Kidney (tissue), 14 donors: ENCODE data around the gene SYTL4. TPM values are rescaled to one million over a fixed set of nuclear protein-coding genes. Genes with fewer than 3 reads are reported as not detected.

Experiments
- DNase-seq, 5 donors: peaks; one replicate each; pipeline ENCODE4 v3.0.0-alpha.2; 2013 to 2020
- FAIRE-seq: peaks from 2 replicates; lab custom pipeline; 2012; peaks lifted over from hg19 to GRCh38; lab: Jason Lieb, UNC
- H3K27ac ChIP-seq, 2 donors: one replicate each; pipeline ENCODE4 v1.7.0; 2013; ENCODE audit warnings: low read depth in 2 of 2, low read length in 2 of 2, inconsistent platforms in 1 of 2
- H3K27me3 ChIP-seq: one replicate; pipeline ENCODE4 v1.7.1; 2013; ENCODE audit warnings: low read length, inconsistent platforms; ENCODE audit not compliant: control insufficient read depth, insufficient read depth
- H3K36me3 ChIP-seq, 3 donors: one replicate each; pipeline versions ENCODE4 v1.7.0 to v1.7.1; 2013; ENCODE audit warnings: low read length in 3 of 3, control low read depth in 1 of 3, inconsistent platforms in 1 of 3; ENCODE audit not compliant: insufficient read depth in 3 of 3, control insufficient read depth in 2 of 3
- H3K4me1 ChIP-seq, 3 donors: one replicate each; pipeline versions ENCODE4 v1.7.0 to v1.7.1; 2013; ENCODE audit warnings: low read length in 3 of 3, inconsistent platforms in 1 of 3, low read depth in 1 of 3; ENCODE audit not compliant: control insufficient read depth in 2 of 3, insufficient read depth in 2 of 3
- H3K4me3 ChIP-seq, 3 donors: one replicate each; pipeline versions ENCODE4 v1.7.0 to v1.8.1; 2013; ENCODE audit warnings: low read length in 3 of 3, control low read depth in 1 of 3, inconsistent platforms in 1 of 3
- H3K9ac ChIP-seq, 3 donors: one replicate each; pipeline versions ENCODE4 v1.7.0 to v1.7.1; 2013; ENCODE audit warnings: low read length in 3 of 3, control low read depth in 1 of 3, inconsistent platforms in 1 of 3
- H3K9me3 ChIP-seq, 3 donors: one replicate each; pipeline versions ENCODE4 v1.7.0 to v1.7.1; 2013; ENCODE audit warnings: low read length in 3 of 3, control low read depth in 1 of 3, inconsistent platforms in 1 of 3; ENCODE audit not compliant: control insufficient read depth in 2 of 3, insufficient read depth in 1 of 3
- CTCF ChIP-seq: IDR thresholded peaks from 3 replicates; pipeline ENCODE4 v1.5.1; 2012; ENCODE audit warnings: mild to moderate bottlenecking, moderate library complexity, borderline replicate concordance; ENCODE audit not compliant: insufficient read depth; ENCODE audit errors: extremely low read depth
- intact Hi-C: fragments of 100-400 bp; cut with DNase I; formaldehyde crosslinking; loops from one replicate; pipeline ENCODE4 v1.11.1; 2022
- polyA plus RNA-seq: library from polyadenylated mRNA; stranded (reverse); fragments of 350-450 nt; fragmentation: Illumina TruSeq; extraction: RNeasy Lipid Tissue Mini Kit (QIAGEN cat#74804); gene quantifications from one replicate; pipeline ENCODE4 v1.2.3, GENCODE V29; 2014; ENCODE audit warnings: low read depth, low replicate concordance; ENCODE audit not compliant: insufficient read depth
- total RNA-seq: library from RNA; stranded (reverse); fragmentation: NEBNext Ultra II Directional; extraction: Animal tissue kit (Norgen Biotek cat#: 25700); gene quantifications from one replicate; pipeline ENCODE4 v1.2.1, GENCODE V29; 2021
- donor health status: control.
- donor health status: control.
- donor health status: control.
- donor health status: control.
- donor health status: control.
- donor health status: DM: yes; HTN: yes; CAD: no.
- donor health status: Normal renal cell carcinoma (clear cell type).

The SYTL4 gene
- total and polyA plus RNA-seq, 2 donors from 2014 or later: 10.4 to 13.3 TPM

DNA sequence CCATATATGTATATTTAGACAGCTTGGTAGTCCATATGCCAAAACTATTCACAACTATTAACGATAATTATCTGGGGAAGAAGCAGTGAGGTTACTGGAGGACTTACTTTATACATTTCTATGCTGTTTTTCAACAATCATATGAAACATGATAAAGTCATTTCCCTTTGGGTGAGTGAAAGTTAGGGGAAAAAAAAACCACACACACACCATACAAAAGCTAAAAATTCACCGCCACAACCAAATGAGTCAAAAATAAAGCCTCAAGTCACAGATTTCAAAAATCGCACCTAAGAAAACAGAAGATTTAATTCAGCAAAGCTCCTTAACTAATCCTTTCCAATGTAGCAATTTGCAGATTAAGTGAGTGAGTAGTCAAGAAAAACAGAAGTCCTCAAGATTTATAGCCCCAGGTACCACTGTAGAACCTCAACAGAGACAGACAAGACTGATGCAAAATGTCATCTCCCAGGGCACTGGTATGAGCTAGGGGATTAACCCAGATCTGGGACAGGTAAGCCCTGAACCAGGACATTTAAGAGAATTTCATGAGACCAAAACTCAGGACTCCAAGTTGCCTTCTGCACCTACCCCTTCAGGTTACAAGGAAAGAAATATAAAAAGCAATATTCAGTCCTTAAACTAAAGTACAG lies 35.1 kb downstream of the SYTL4 start:
- Histone ChIP-seq H3K27me3 (no peaks in the 10 kb centered on the region), H3K36me3 (no peaks in the 10 kb centered on the region), H3K9me3 (no peaks in the 10 kb centered on the region), H3K27ac (no peak overlapping the region), H3K4me1 (no peaks in the 10 kb centered on the region), H3K9ac (no peak overlapping the region), H3K4me3 (no peak overlapping the region)
- FAIRE-seq (no peak), DNase-seq (no peak)
- intact Hi-C loops: no loop called here
- TF ChIP-seq CTCF: no peak

GRCh38 chrX:100695991-100696390 lies 35.9 kb downstream of the SYTL4 start:
- no peak for TF ChIP-seq CTCF
- Histone ChIP-seq H3K27ac (no peak overlapping the region), H3K36me3 (no peaks in the 10 kb centered on the region), H3K9me3 (no peaks in the 10 kb centered on the region), H3K9ac (no peak overlapping the region), H3K4me3 (no peak overlapping the region), H3K4me1 (no peaks in the 10 kb centered on the region), H3K27me3 (no peaks in the 10 kb centered on the region)
- intact Hi-C loops: no loop called here
- FAIRE-seq (no peak), DNase-seq (no peak)

GRCh38 chrX:100695302-100695701 lies 36.6 kb downstream of the SYTL4 start:
- no peak overlapping the region for H3K9ac ChIP-seq
- no peaks in the 10 kb centered on the region for H3K9me3 ChIP-seq
- no peaks in the 10 kb centered on the region for H3K27me3 ChIP-seq
- no peak overlapping the region for H3K27ac ChIP-seq
- no peak for FAIRE-seq
- no peak for DNase-seq
- H3K36me3 ChIP-seq: no peaks in the 10 kb centered on the region
- H3K4me1 ChIP-seq: no peaks in the 10 kb centered on the region
- intact Hi-C loops: no loop called here
- TF ChIP-seq CTCF: no peak
- H3K4me3 ChIP-seq: no peak overlapping the region

GRCh38 chrX:100687546-100687945 lies 44.4 kb downstream of the SYTL4 start:
- peaks cover 4% of the 10 kb centered on the region for H3K27me3 ChIP-seq
- H3K4me1 ChIP-seq: no peaks in the 10 kb centered on the region
- intact Hi-C loops: loop anchor here (5.0 kb wide), 1 partner anchor 75 kb away; no protein-coding TSS in a partner anchor
- H3K36me3 ChIP-seq: no peaks in the 10 kb centered on the region
- DNase-seq (no peak), FAIRE-seq (no peak)
- no peak overlapping the region for H3K27ac ChIP-seq
- no peak overlapping the region for H3K4me3 ChIP-seq
- no peak overlapping the region for H3K9ac ChIP-seq
- no peaks in the 10 kb centered on the region for H3K9me3 ChIP-seq
- no peak for TF ChIP-seq CTCF
